ENCODE measurements around the gene GNB3.

GNB3 gene

DNA sequence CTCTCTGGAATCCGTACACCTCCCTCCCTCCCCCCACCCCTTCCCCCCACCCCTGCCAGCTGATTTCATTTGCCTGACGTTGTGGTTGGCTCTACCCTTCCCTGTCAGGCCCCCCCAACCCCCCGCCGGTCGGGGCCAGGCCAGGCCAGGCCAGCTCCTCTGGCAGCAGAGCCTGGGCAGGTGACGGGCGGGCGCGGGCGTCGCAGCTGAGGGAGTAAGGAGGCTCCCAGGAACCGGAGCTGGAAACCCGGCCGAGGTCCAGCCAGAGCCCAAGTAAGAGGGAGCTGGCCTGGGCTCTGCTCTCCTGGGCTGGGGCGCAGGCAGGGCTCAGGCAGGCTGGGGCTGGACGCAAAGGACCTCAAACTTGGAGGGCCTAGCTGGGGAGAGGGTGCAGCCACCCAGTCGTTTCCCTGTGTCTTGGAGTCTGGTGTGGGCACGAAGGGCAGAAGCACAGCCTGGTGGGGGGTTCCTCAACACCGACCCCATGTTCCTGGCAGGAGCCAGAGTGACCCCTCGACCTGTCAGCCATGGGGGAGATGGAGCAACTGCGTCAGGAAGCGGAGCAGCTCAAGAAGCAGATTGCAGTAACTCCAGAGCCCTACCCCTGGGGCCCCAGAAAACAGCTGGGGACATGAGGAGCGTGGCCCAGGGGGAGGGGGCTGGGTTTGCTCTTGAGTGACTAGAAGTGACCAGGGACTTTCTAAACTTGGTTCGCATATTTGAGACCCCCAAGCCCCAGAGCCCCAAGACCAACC, at the start of gene GNB3:
Gene GNB3 (plus strand): TSS at position 165 of the 755 bp plus-strand sequence. CDS start 363 bp downstream, at position 528.
- DNase-seq, result no peak

DNA sequence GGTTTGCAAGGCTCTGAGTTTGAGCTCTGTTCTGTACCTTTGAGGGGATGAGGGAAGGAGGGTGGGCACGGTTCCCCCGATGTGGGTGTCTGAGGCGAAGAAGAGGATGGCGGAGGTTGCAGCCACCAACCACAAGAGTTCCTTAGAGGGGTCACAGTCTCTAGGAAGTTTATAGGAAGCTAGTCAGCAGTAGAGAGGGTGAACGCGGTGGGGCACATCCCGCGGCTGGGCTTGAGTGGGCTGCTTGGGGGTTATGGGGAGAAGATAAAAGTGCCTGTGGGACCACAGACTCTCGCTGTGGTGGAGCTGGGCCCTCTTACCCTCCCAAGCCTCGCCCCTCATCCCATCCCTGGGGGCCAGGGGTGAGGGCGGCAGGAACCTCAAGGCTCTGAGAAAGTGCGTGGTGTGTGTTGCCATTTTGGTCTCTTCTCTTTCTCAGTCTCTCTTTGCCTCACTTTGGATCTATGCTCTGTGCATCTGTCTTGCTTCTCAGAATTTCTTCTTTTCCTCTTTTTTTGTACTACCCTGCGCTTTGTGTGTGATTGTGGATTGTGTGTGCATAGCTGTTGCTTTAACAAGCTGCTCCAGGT, 48.7 kb upstream of the GNB3 start:
- DNase-seq, result no peak

DNA sequence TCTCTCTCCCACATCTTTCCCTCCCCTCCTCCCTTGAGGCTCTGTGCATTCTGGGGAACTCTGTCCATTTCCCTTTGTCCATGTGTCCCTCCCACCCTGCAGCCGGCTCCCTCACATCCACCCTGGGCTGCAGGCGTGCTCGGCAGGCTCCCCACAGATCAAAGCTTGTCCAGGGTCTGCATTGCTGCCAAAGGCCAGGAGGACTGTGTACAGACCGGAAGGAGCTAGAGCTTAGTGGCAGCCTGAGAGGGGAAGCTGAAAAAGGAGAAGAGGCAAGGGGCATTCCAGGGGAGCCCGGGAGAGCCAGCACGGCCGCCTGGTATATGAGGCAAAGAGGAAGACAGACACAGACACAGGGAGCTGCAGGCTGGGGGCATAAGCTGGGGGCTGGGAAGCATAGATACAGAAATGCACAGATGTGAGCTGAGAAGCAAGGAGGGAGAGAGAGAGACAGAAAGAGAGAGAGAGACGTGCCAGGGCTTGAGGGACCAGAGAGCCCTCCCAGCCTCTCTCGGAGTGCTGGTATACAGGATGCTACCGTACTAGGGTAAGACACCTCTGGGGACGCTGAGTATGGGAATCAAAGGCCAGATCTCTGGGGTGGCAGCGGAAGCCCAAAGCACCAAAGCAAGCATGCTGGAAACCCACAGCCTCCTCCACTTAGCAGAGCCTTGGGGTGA, 48.1 kb upstream of the GNB3 start:
- no peak for DNase-seq

DNA sequence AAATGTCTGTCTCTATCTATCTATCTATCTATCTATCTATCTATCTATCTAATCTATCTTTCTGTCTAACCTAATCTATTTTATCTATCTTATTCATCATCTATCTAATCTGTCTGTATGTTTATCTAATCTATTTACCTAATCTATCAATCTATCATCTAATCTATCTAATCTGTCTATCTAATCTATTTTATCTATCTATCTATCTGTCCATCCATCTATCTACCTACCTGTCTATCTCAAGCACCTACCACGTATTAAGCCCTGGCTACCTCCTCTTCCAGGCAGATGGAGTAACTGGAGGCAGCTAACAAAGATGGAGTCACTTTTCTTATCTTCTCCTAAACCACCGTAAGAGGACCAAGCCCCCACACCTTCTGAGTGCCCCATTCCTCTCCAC, 45.6 kb upstream of the GNB3 start:
- DNase-seq, result no peak

DNA sequence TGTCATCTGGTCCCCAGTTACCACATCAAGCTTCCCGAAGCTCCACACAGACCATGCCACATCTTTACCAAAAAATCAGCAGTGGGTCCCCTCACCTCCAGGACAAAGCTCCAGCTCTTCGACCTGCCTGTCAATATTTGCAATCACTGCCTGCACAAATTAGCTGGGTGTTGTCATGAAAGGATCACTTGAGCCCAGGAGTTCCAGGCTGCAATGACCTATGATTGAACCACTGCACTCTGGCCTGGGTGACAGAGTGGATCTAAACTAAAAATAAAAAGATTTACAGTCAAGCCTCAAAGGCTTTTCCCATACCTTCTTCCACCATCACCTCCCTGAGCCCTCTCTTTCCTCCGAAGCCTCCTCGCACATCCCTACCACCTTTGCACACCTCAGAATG, 44.1 kb upstream of the GNB3 start:
- no peak for DNase-seq

DNA sequence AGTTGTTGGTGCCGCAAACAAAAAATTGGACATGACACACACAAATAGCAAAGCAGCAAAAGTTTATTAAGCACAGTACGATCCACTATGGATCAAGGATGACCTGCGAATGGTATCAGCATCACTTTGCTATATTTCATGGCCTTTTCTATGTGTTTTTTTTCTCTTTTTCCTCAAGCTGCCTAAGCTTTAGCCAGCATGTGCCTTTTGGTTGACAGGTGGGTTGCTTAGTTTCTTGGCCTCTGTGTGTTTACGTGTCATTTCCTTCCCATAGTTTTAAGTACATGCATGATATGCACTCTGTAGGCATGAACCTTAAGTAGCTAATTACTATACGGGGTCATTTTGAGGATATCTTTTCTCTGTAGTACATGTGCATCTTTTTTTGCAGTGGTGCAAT, 41.6 kb upstream of the GNB3 start:
- DNase-seq, result no peak

DNA sequence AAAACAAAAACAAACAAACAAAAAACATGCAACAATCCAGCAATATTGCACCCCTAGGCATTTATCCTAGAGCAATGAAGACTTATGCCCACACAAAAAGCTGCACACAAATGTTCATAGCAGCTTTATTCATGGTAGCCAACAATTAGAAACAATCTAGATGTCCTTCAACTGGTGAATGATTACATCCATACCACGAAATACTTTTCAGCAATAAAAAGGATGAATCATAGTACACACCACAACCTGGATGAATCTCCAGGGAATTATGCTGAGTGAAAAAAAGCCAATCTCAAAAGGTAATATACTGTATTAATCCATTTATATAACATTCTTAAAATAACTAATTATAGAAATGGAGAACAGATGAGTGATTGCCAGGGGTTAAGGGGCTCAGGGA, 33.6 kb upstream of the GNB3 start:
- DNase-seq, result no peak

DNA sequence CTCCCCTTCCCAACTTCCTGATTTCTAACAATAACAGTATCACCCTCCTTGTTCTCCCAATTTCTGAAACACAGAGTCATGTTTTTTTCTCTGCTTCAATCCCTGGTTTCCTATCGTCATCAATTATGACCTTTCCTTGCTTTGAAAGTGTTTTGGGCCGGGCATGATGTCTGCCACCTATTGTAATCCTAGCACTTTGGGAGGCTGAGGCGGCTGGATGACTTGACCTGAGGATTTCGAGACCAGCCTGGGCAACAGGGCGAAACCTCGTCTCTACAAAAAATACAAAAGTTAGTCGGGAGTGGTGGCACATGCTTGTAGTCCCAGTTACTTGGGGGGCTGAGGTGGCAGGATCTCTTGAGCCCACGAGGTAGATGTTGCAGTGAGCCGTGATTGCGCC, 31.7 kb upstream of the GNB3 start:
- DNase-seq, result no peak

DNA sequence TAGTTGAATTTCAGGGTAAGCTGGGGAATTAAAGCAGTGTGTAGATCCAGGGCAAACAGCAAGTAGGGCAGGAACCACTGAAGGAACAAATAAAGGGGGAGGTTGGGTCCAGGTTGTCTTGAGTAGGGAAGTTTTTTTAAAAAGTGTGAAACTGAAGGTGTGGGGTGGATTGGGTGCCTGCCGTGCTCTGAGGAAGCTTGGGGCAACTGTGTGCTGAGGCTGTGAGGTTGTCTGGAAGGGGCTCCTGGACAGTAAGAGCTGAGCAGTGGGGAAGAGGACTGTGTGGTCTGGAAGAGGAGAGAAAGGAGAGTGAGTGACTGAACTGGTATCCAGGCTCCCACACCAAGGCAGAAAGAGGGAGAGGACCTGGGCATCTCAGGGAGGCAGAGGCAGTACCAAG, 30.0 kb upstream of the GNB3 start:
- no peak for DNase-seq

DNA sequence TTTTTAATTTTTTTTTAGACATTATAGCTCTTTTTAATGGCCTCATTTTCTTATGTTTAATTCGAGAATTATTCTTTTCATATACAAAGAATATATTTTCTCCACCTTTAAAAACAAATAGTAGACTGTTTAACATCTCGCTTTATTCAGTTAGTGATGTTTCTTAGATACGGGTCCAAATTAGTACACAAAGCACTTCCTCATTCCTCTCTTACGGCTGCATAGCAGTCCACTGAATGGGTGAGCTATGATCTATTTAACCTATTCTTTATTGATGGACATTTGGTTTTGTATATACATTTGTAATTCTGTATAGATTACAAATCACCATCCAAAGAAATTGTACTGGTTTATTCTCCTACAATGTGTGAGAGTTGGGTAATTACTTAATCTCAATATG, 27.4 kb upstream of the GNB3 start:
- no peak for DNase-seq

DNA sequence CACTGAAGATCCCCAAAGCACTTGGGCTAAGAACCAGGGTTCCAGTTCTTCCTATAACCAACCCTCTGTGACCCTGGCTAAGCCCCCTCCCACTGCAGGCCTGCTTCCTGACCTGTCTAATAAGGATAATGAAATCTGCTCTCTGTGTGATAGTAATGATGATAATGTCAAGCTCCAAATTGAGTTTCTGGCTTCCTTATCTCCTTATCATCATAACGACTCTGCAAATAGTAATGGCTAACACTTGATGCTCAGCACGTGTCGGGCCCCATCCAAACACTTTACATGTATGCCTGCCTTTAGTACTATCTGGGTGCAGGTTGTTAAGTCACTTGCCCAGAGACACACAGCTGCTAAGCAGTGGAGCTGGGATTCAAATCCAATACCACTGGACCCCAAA, 24.1 kb upstream of the GNB3 start:
- DNase-seq, result no peak

DNA sequence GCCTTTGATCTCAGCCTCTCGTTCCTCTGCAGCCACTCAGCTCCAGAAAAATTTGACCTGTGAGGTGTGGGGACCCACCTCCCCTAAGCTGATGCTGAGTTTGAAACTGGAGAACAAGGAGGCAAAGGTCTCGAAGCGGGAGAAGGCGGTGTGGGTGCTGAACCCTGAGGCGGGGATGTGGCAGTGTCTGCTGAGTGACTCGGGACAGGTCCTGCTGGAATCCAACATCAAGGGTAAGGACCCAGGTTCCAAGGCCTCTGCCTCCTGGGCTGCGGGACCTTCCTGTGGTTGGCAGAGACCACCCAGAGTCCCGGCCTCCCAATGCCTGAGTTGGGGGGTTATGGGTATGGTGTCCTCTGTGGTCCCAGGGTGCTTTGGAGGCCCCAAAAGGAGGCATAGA, 23.6 kb upstream of the GNB3 start:
- no peak for DNase-seq

DNA sequence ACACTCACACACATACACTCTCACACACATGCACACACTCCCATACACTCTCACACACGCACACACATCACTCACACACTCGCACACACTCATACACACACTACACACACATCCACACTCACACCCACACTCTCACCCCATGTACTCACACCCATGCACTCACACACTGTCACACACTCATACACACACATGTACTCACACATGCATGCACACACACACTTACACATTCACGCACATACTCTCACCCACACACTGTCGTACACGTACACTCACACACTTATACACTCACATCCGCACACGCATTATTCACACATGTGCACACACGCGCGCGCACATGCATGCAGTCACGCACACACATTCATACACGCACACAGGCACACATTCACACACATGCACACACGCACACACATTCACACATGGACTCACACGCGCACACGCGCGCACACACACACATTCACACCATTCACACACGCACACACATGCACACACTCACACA, 23.0 kb upstream of the GNB3 start:
- no peak for DNase-seq

DNA sequence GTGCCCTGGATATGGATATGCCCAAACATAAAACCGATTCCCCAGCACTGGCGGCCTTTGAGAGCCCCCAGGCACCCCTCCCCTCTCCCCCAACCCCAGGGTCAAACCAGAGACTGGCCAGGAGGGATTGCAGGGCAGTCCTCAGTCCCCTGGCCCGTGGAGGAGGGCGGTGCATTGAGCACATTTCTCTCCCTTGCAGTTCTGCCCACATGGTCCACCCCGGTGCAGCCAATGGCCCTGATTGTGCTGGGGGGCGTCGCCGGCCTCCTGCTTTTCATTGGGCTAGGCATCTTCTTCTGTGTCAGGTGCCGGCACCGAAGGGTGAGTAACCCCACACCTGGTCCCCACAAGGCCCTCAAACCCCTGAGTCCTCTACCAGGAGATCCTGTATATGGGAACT, 22.5 kb upstream of the GNB3 start:
- DNase-seq, result no peak

DNA sequence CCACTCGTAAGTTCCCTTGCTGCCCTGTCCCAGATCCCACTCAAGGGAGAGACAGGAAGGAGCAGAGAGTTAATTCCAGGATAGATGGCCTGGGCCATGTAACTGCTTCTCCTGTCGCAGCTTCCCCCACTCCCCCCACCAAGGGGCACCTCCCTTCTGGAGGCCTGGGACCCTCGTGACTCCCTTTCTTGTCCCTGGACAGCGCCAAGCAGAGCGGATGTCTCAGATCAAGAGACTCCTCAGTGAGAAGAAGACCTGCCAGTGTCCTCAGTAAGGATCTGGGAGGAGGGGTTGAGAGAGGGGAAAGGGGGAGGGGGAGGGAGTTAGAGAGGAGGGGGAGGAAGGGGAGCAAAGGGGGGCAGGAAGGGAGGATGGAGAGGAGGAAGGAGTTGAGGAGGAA, 22.1 kb upstream of the GNB3 start:
- DNase-seq, result no peak

DNA sequence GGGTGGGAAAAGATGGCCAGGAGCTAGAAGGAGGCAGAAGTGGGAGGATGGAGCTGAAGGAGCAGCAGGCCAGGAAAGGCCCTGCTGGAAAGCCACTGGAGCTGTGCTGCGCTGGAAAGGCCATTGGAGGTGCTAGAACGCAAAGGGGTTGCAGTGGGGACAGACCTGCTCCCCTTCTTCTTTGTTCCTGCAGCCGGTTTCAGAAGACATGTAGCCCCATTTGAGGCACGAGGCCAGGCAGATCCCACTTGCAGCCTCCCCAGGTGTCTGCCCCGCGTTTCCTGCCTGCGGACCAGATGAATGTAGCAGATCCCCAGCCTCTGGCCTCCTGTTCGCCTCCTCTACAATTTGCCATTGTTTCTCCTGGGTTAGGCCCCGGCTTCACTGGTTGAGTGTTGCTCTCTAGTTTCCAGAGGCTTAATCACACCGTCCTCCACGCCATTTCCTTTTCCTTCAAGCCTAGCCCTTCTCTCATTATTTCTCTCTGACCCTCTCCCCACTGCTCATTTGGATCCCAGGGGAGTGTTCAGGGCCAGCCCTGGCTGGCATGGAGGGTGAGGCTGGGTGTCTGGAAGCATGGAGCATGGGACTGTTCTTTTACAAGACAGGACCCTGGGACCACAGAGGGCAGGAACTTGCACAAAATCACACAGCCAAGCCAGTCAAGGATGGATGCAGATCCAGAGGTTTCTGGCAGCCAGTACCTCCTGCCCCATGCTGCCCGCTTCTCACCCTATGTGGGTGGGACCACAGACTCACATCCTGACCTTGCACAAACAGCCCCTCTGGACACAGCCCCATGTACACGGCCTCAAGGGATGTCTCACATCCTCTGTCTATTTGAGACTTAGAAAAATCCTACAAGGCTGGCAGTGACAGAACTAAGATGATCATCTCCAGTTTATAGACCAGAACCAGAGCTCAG, 21.4 kb upstream of the GNB3 start:
- DNase-seq, result no peak

DNA sequence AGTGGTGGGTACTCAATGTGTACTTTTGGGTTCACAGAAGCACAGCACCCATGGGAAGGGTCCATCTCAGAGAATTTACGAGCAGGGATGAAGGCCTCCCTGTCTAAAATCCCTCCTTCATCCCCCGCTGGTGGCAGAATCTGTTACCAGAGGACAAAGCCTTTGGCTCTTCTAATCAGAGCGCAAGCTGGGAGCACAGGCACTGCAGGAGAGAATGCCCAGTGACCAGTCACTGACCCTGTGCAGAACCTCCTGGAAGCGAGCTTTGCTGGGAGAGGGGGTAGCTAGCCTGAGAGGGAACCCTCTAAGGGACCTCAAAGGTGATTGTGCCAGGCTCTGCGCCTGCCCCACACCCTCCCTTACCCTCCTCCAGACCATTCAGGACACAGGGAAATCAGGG, 20.6 kb upstream of the GNB3 start:
- no peak for DNase-seq

DNA sequence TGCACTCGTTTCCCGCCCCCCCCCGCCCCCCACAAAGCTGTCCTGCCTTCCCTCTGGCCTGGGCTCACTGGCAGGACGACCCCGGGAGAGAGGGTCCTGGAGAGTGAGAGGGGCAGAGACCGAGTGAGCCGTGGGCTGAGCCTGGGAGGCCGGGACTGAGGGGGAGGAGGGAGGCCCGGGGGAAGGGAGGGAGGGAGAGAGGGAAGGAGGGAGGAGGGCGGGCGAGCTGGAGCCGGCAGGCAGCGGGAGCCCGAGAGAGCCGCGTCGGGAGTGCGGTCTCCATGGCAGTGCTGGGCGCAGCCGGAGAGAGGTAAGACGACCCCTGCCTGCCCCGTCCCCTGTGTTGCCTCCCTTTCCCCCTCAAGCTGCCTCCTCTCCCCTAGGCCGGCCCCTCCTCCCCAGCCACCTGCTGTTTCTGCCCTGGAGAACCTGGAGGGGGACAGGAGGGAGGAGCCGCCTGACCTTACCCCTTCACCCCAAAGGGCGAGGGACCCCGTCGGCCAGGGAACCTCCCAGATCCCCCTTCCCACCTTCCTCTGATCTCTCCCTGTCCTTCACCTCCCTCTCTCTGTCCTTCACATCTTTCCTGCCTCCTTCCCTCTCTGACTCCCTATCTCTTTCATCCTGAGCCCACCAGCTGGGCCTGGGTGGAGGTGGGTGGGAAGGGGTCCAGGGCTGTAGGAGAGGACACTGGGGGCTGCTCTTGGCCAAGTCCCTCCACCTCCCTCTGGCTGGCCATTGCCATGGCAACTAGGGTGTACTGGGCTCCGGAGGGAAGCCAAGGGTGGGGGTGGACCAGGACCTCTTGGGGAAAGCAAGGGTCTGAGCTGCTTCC, 18.9 kb upstream of the GNB3 start, which contains the start of gene GPR162:
Gene GPR162 (plus strand): TSS at position 231 of the 835 bp plus-strand sequence. CDS start 2,078 bp downstream, outside the sequence.
- no peak for DNase-seq

DNA sequence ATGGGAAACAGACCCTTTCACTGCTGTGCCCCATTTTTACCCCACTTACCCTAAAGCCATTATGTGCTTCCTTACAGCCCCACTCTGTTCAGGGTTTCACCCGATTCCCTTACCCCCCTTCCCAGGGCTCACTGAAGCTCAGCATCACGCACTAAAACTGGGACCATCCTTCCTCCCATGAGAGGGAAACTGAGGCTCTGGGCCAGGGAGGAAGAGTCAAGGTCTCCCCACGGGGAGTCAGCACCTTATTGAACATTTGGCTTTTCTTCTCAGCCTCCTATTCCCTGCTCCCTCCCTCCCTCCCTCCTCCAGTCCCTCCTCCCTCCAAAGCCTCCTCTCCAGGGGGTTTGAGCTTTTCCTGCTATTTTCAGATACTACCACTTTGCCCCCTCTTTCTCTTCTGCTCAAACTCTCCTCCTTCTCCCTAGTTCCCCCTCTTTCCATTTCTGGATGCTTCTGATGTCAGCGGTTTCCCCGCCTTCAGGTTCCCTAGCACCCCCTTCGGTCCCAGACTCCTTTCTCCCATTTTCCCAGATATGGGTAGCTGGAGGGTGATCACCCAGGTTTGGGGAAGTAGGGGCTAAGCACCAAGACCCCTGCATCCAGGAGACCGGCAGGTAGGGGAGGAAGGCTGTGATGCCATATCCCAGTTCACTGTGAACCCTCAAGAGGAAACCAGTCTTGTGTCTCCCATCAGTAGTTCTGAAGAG, 18.1 kb upstream of the GNB3 start:
- no peak for DNase-seq

DNA sequence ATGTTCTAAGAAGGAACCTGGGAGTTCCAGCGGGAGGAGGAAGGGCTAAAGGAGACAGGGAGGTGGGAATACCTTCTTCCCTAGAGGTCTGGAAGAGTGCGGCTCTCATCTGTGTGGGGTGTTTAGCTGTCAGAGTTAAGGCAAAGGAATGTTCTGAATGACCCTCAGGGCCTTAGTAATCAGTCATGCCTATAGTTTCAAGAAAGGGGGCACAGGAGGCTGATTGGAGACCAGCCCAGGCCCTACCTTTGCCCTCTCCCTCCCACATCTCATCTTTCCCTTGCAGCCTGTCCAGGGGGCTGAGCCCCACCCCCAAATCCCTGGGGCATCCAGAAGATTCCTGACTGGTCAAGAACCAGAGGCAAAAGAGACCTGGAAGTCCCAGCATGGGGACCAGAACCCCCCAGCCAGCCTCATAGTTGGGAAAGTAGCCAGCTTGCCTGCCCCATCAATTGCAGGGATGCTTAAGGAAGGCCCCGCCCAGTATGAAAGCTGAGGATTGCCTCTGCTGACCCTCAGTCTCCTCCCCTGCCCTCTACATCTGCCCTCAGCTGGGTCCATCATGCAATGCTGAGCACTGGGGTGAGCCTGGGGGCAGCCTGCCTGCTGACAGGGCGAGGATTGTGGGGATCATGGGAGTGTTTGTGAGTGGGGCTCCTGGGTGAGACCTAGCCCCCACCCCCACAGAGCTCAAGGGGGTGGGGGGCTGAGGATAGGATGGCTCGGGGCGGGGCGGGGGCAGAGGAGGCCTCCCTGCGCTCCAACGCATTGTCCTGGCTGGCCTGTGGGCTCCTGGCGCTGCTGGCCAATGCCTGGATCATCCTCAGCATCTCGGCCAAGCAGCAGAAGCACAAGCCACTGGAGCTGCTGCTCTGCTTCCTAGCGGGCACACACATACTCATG, 17.3 kb upstream of the GNB3 start:
- no peak for DNase-seq
